ENCODE results near the gene DAPL1.

DNA sequence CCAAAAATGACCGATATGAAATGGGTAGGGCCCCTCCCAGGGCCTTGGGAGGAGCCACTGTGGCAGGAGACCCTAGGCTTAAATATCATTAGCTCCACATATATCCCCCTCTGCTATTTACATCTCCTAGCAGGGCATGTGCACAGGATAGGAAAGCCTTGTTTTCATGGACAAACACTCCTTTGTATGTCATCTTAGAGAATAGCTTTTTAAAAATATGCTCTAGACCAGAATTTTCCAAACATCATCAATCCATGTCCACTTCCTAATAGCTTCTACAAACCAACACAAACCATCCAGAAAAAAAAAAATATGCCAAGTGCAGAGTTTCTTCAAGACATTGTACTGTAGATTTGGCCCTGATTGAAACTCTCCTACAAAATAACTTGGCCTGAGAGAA, 10.8 kb downstream of the DAPL1 start:
- TF ChIP-seq BCL11A (IDR thresholded peaks at IDR 0.05; ENCODE audit: low read depth, low read length) (no peak), NRF1 (conservative IDR thresholded peaks at IDR 0.05; ENCODE audit: low read depth, low read length) (no peak), BRCA1 (IDR thresholded peaks at IDR 0.05; ENCODE audit: low read depth, low read length) (no peak), ZBTB4 (CRISPR knock-in tag; IDR thresholded peaks at IDR 0.05) (no peak)
- TF ChIP-seq, protein P1, sequence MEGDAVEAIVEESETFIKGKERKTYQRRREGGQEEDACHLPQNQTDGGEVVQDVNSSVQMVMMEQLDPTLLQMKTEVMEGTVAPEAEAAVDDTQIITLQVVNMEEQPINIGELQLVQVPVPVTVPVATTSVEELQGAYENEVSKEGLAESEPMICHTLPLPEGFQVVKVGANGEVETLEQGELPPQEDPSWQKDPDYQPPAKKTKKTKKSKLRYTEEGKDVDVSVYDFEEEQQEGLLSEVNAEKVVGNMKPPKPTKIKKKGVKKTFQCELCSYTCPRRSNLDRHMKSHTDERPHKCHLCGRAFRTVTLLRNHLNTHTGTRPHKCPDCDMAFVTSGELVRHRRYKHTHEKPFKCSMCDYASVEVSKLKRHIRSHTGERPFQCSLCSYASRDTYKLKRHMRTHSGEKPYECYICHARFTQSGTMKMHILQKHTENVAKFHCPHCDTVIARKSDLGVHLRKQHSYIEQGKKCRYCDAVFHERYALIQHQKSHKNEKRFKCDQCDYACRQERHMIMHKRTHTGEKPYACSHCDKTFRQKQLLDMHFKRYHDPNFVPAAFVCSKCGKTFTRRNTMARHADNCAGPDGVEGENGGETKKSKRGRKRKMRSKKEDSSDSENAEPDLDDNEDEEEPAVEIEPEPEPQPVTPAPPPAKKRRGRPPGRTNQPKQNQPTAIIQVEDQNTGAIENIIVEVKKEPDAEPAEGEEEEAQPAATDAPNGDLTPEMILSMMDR (IDR thresholded peaks at IDR 0.05 in 2 of 3, conservative IDR thresholded peaks at IDR 0.05 in 1 of 3; ENCODE audit: control insufficient read depth in 2 of 3, extremely low read depth in 1 of 3, insufficient read depth in 1 of 3, low read depth in 3 of 3, low read length in 3 of 3) = no peak

Measured in GM12878 (cell line).